ENCODE measurements around the gene PLA2G2F. TPM values are rescaled to one million over a fixed set of nuclear protein-coding genes. Genes with fewer than 3 reads are reported as not detected.

PLA2G2F gene
- total and polyA plus RNA-seq, 10 of the 15 experiments (the other 5 are each of a cell fraction or from before 2014, with no cell fraction given): 0.03 TPM; not detected in 9

DNA sequence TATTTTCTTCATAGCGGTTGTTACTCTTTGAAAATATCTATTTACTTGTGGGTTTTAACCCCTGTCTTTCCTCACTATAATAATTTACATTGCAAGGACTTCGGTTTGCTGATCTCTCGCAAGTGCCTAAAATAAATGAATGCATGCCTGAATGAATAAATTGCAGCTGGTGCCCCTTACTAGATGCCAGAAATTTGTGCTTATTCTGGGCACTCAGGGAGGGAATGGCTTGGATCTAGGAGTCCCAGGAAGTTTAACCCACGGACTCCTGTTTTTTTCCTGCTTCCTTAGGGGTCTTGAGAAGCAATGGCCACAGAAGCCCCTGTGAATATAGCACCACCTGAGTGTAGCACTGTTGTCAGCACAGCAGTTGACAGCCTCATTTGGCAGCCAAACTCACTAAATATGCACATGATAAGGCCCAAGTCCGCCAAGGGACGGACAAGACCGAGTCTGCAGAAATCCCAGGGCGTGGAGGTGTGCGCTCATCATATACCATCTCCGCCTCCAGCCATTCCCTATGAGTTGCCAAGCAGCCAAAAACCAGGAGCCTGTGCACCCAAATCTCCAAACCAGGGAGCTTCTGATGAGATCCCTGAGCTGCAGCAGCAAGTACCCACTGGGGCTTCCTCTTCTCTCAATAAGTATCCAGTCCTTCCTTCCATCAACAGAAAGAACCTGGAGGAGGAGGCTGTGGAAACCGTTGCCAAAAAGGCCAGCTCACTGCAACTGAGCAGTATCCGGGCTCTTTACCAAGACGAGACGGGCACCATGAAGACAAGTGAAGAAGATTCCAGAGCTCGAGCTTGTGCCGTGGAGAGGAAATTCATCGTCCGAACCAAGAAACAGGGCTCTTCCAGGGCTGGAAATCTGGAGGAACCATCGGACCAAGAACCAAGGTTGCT, 51.4 kb downstream of the PLA2G2F start:
- no peak overlapping the region for H3K9ac ChIP-seq (ENCODE audit: control insufficient read depth, insufficient read depth, low read length)
- ATAC-seq (no peak), FAIRE-seq (no peak), DNase-seq (ENCODE audit: low read depth, low spot score) (no peak)
- ChIA-PET CTCF (interaction anchor here (1.8 kb wide), 1 partner anchor 22 kb away, joined by 4 read pairs; no protein-coding TSS in a partner anchor), RAD21 (ENCODE audit: unreplicated experiment) (no interaction called here), SMC1A (ENCODE audit: uncharacterized antibody, unreplicated experiment) (no interaction called here), POLR2A (no interaction called here)
- H4K20me1 ChIP-seq (ENCODE audit: control insufficient read depth, insufficient read depth): no peaks in the 10 kb centered on the region
- intact Hi-C loops (cut with micrococcal nuclease; ENCODE audit: unreplicated experiment) (loop anchor here (10.0 kb wide), 1 partner anchor 216 kb away; the partner anchor contains the start of gene PLA2G2A), in situ Hi-C loops (cut with MboI) (loop anchor here (5.0 kb wide), 1 partner anchor 273 kb away; no protein-coding TSS in a partner anchor)
- no peak for TF ChIP-seq JUND (IDR thresholded peaks at IDR 0.05; ENCODE audit: low read depth, low read length)
- TF ChIP-seq SIN3A (IDR thresholded peaks at IDR 0.05; ENCODE audit: low read depth, low read length): no peak
- TF ChIP-seq NR2F1 (conservative IDR thresholded peaks at IDR 0.05): no peak
- TF ChIP-seq, protein P1, sequence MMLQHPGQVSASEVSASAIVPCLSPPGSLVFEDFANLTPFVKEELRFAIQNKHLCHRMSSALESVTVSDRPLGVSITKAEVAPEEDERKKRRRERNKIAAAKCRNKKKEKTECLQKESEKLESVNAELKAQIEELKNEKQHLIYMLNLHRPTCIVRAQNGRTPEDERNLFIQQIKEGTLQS (IDR thresholded peaks at IDR 0.05; ENCODE audit: borderline replicate concordance, extremely low read depth, low read depth, low read length): no peak
- TF ChIP-seq HDGF (IDR thresholded peaks at IDR 0.05): no peak
- TF ChIP-seq ELK1 (IDR thresholded peaks at IDR 0.05; ENCODE audit: low read depth, low read length): no peak
- TF ChIP-seq FOS (IDR thresholded peaks at IDR 0.05; ENCODE audit: borderline replicate concordance, extremely low read depth, insufficient read length): no peak
- TF ChIP-seq POU2F2 (IDR thresholded peaks at IDR 0.05; ENCODE audit: borderline replicate concordance, low read depth, low read length): no peak
- TF ChIP-seq MYC (IDR thresholded peaks at IDR 0.05; ENCODE audit: insufficient read depth, insufficient read length, insufficient replicate concordance, low read length, severe bottlenecking): no peak
- TF ChIP-seq IRF4 (IDR thresholded peaks at IDR 0.05; ENCODE audit: low read depth, low read length): no peak
- no peak for TF ChIP-seq EP300 (IDR thresholded peaks at IDR 0.05; ENCODE audit: borderline replicate concordance in 1 of 2, control insufficient read depth in 1 of 2, low read depth in 2 of 2, low read length in 2 of 2)
- TF ChIP-seq, protein P2, sequence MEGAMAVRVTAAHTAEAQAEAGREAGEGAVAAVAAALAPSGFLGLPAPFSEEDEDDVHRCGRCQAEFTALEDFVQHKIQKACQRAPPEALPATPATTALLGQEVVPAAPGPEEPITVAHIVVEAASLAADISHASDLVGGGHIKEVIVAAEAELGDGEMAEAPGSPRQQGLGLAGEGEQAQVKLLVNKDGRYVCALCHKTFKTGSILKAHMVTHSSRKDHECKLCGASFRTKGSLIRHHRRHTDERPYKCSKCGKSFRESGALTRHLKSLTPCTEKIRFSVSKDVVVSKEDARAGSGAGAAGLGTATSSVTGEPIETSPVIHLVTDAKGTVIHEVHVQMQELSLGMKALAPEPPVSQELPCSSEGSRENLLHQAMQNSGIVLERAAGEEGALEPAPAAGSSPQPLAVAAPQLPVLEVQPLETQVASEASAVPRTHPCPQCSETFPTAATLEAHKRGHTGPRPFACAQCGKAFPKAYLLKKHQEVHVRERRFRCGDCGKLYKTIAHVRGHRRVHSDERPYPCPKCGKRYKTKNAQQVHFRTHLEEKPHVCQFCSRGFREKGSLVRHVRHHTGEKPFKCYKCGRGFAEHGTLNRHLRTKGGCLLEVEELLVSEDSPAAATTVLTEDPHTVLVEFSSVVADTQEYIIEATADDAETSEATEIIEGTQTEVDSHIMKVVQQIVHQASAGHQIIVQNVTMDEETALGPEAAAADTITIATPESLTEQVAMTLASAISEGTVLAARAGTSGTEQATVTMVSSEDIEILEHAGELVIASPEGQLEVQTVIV (IDR thresholded peaks at IDR 0.05; ENCODE audit: borderline replicate concordance, partially characterized antibody): no peak
- no peak for TF ChIP-seq RAD21 (IDR thresholded peaks at IDR 0.05; ENCODE audit: insufficient read depth, low read depth, low read length)
- no peak for TF ChIP-seq NR2C1 (IDR thresholded peaks at IDR 0.05)
- no peak for TF ChIP-seq SRF (IDR thresholded peaks at IDR 0.05; ENCODE audit: low read depth in 2 of 2, low read length in 2 of 2)
- no peak for TF ChIP-seq CBX3 (IDR thresholded peaks at IDR 0.05; ENCODE audit: borderline replicate concordance, low read depth)
- TF ChIP-seq EZH2 (IDR thresholded peaks at IDR 0.05; ENCODE audit: borderline replicate concordance, control insufficient read depth, low read depth, low read length): no peak
- peaks cover 5 to 11% of the 10 kb centered on the region in 2 experiments for H3K27me3 ChIP-seq (replicated peaks in 1 of 2; ENCODE audit: control insufficient read depth in 2 of 2, insufficient read depth in 2 of 2, low read length in 1 of 2)
- peaks cover 8% of the 10 kb centered on the region for H3K4me1 ChIP-seq (ENCODE audit: control insufficient read depth, insufficient read depth, low read length)
- H3K4me3 ChIP-seq: no peak overlapping the region
- H3K79me2 ChIP-seq (ENCODE audit: control insufficient read depth, insufficient read depth, low read length): no peaks in the 10 kb centered on the region
- no peak overlapping the region for H3K4me2 ChIP-seq (ENCODE audit: control insufficient read depth, insufficient read depth)
- no peaks in the 10 kb centered on the region for H3K9me3 ChIP-seq (replicated peaks; ENCODE audit: control insufficient read depth, insufficient read depth, low read length)
- no peak overlapping the region for H3K27ac ChIP-seq (ENCODE audit: control insufficient read depth, insufficient read depth)
- BruUV-seq (replicated peaks): no TSS peak
- no peaks in the 10 kb centered on the region for H3K36me3 ChIP-seq (ENCODE audit: control insufficient read depth in 2 of 2, insufficient read depth in 2 of 2, low read length in 1 of 2)
- H2AFZ ChIP-seq (ENCODE audit: control insufficient read depth, low read depth, low read length): no peak overlapping the region
- 59% methylated on average over 18 of the region's 19 CpGs for WGBS (ENCODE audit: insufficient coverage, insufficient replicate concordance, low lambda C conversion rate, missing lambda C conversion rate)

Data from GM12878 (cell line).